ENCODE data around the gene LTBR. TPM values are rescaled to one million over a fixed set of nuclear protein-coding genes. Genes with fewer than 3 reads are reported as not detected.

Gene LTBR
- total RNA-seq, 4 donors from 2014 or later = 28.1 to 116 (median 83.5) TPM

GRCh38 chr12:6364044-6364374 lies 20.0 kb upstream of the LTBR start:
- peak in 1 of 2 donors; percentile 27 for TF ChIP-seq POLR2A (IDR thresholded peaks at IDR 0.05)
- TF ChIP-seq, protein P1, sequence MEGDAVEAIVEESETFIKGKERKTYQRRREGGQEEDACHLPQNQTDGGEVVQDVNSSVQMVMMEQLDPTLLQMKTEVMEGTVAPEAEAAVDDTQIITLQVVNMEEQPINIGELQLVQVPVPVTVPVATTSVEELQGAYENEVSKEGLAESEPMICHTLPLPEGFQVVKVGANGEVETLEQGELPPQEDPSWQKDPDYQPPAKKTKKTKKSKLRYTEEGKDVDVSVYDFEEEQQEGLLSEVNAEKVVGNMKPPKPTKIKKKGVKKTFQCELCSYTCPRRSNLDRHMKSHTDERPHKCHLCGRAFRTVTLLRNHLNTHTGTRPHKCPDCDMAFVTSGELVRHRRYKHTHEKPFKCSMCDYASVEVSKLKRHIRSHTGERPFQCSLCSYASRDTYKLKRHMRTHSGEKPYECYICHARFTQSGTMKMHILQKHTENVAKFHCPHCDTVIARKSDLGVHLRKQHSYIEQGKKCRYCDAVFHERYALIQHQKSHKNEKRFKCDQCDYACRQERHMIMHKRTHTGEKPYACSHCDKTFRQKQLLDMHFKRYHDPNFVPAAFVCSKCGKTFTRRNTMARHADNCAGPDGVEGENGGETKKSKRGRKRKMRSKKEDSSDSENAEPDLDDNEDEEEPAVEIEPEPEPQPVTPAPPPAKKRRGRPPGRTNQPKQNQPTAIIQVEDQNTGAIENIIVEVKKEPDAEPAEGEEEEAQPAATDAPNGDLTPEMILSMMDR (IDR thresholded peaks at IDR 0.05) = no peak
- peak overlapping the region; percentile 91 to 97 for H3K27ac ChIP-seq
- peak overlapping the region; percentile 54 for H3K4me3 ChIP-seq
- no peaks in the 10 kb centered on the region for H3K27me3 ChIP-seq
- intact Hi-C loops (cut with DNase I; ENCODE audit: low total_unique reads) = no loop called here
- H3K36me3 ChIP-seq = no peaks in the 10 kb centered on the region
- no peaks in the 10 kb centered on the region for H3K4me1 ChIP-seq
- peak in 1 of 2 donors; percentile 75 for DNase-seq
- H3K9me3 ChIP-seq = no peaks in the 10 kb centered on the region

DNA sequence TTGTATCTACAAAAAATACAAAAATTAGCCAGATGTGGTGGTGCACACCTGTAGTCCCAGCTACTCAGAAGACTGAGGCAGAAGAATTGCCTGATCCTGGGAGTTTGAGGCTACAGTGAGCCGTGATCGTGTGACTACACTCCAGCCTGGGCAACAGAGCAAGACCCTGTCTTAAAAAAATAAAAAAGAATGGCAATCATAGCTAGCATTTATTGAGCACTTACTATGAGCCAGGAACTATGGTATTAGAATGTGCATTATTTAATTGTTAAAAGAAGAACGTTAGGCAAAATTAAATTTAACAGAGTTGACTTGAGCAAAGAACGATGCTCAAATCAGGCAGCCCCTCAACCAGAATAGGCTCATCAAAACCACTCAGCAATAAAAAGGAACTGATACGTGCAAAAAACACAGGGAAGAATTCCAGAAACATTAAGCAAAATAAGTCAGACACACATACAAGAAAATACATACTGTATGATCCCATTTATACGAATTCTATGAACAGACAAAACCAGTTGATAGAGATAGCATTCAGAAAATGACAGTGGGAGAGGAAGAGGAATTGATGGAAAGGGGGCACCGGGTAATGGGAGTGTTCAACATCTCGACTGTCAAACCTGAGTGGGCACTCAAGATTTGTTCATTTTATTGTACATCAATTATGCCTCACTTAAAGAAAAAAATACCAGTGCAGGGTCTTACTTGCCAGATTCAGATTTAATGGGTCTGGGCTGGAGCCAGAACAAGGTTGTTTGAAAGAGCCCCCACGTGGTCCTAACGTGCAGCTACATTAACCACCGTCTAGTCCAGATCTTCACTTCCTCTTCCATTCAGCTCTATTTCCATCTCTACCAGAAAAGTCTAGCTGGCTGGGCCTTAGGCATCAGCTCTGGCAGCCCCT lies 16.6 kb upstream of the LTBR start:
- Histone ChIP-seq H3K9me3 (no peaks in the 10 kb centered on the region), H3K27ac (no peak overlapping the region), H3K36me3 (no peaks in the 10 kb centered on the region), H3K27me3 (no peaks in the 10 kb centered on the region), H3K4me3 (no peak overlapping the region), H3K4me1 (no peaks in the 10 kb centered on the region)
- DNase-seq = no peak
- TF ChIP-seq POLR2A (IDR thresholded peaks at IDR 0.05) = no peak
- TF ChIP-seq, protein P1 (IDR thresholded peaks at IDR 0.05) = peak in 1 of 4 experiments; percentile 24
- intact Hi-C loops (cut with DNase I; ENCODE audit: low total_unique reads) = no loop called here

GRCh38 chr12:6367969-6368892 lies 15.7 kb upstream of the LTBR start:
- H3K4me1 ChIP-seq = no peaks in the 10 kb centered on the region
- no peaks in the 10 kb centered on the region for H3K27me3 ChIP-seq
- no peak for TF ChIP-seq POLR2A (IDR thresholded peaks at IDR 0.05)
- no peak overlapping the region for H3K27ac ChIP-seq
- no peaks in the 10 kb centered on the region for H3K9me3 ChIP-seq
- DNase-seq = no peak
- intact Hi-C loops (cut with DNase I; ENCODE audit: low total_unique reads) = no loop called here
- H3K4me3 ChIP-seq = no peak overlapping the region
- no peaks in the 10 kb centered on the region for H3K36me3 ChIP-seq

DNA sequence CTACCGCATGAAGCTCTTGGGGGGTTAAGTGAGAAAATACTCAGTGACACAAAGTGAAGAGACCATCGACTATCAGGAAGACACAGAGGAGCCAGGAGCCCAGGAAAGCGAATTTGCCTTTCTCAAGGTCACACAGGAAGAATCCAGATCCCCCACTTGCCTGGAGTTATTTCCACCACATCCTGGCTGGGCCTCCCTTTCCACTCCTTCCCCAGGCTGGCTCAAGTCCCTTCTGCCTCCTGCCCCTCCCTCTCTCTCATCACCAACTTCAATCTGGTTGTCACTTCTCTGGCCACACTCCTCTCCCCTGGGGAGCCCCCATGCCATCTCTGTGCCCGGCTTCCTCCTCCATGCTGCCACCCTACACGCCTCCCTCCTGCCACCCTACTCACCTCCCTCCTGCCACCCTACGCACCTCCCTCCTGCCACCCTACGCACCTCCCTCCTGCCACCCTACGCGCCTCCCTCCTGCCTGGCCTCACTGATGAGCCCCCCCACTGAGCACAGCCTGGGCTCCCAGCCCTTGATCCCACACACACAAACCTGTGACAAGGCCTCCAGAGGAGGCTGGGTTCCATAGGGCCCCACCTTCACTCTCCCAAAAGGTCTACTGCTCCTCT lies 14.9 kb upstream of the LTBR start:
- intact Hi-C loops (cut with DNase I; ENCODE audit: low total_unique reads) = no loop called here

More for the DNA sequence above, 14.9 kb upstream of the LTBR start:
- Histone ChIP-seq H3K36me3 (no peaks in the 10 kb centered on the region), H3K4me3 (no peak overlapping the region), H3K9me3 (no peaks in the 10 kb centered on the region), H3K27me3 (no peaks in the 10 kb centered on the region), H3K27ac (no peak overlapping the region), H3K4me1 (no peaks in the 10 kb centered on the region)
- TF ChIP-seq POLR2A (IDR thresholded peaks at IDR 0.05) = no peak
- TF ChIP-seq, protein P1 (IDR thresholded peaks at IDR 0.05) = no peak
- no peak for DNase-seq

Measured in uterus (tissue), 4 donors.